Endothelial cell of umbilical vein (primary cell): ENCODE data around the gene PFAS.

Experiments
- CTCF ChIP-seq, 2 donors: IDR thresholded peaks; 1 replicate in 1 of 2; 2 replicates in 1 of 2; pipeline ENCODE4 v1.5.1; 2011; ENCODE audit warnings: low read length in 2 of 2, mild to moderate bottlenecking in 2 of 2, moderate library complexity in 2 of 2, control low read depth in 1 of 2, inconsistent platforms in 1 of 2, low read depth in 1 of 2; ENCODE audit not compliant: insufficient read depth in 1 of 2; ENCODE audit errors: extremely low read depth in 1 of 2
- FOS ChIP-seq: IDR thresholded peaks from 2 replicates; pipeline ENCODE4 v1.6.1; 2011; ENCODE audit warnings: mild to moderate bottlenecking, low read length, moderate library complexity, borderline replicate concordance; ENCODE audit not compliant: insufficient read depth
- JUN ChIP-seq: IDR thresholded peaks from 2 replicates; pipeline ENCODE4 v1.6.1; 2011; ENCODE audit warnings: borderline replicate concordance, low read depth; ENCODE audit not compliant: insufficient read length, insufficient read depth
- MAX ChIP-seq: IDR thresholded peaks from 2 replicates; pipeline ENCODE4 v1.6.1; 2011; ENCODE audit not compliant: insufficient read depth, insufficient read length
- POLR2A ChIP-seq: IDR thresholded peaks from 2 replicates; pipeline ENCODE4 v1.6.1; 2012; ENCODE audit warnings: low read depth, mild to moderate bottlenecking, control low read depth, low read length
- POLR2AphosphoS5 ChIP-seq: IDR thresholded peaks from 2 replicates; pipeline ENCODE4 v1.6.1; 2012; ENCODE audit warnings: low read depth, mild to moderate bottlenecking, control low read depth, low read length, moderate library complexity; ENCODE audit not compliant: insufficient read depth

- TF ChIP-seq POLR2A (no peak), POLR2AphosphoS5 (no peak), JUN (no peak), FOS (no peak), CTCF (IDR thresholded peaks at IDR 0.05; ENCODE audit: extremely low read depth in 1 of 2, insufficient read depth in 1 of 2, low read depth in 1 of 2, low read length in 2 of 2) (no peak), MAX (no peak)
Measured at GRCh38 chr17:8231701-8232100, 17.4 kb upstream of the PFAS start.
